ENCODE results near the gene PIK3C2G. TPM values are rescaled to one million over a fixed set of nuclear protein-coding genes. Genes with fewer than 3 reads are reported as not detected.

The PIK3C2G gene
- total RNA-seq, 1 experiment from 2014 or later = not detected

DNA sequence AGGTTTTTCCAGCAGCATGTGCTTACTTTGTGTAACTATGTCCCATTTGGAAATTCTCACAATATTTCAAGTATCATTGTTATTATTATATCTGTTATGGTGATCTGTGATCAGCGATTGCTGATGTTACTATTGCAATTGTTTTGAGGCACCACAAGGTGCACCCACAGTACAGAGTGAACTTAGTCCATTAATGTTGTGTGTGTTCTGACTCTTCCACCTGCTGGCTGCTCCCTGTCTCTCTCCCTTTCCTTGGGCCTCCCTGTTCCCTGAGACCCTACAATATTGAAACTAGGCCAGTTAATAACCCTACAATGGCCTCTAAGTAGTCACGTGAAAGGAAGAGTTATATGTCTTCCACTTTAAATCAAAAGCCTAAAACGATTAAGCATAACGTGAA lies 153.9 kb downstream of the PIK3C2G start:
- no peaks in the 10 kb centered on the region for H3K36me3 ChIP-seq (ENCODE audit: control insufficient read depth, insufficient read depth, low read length)
- no peak overlapping the region for H3K4me3 ChIP-seq (ENCODE audit: low read depth in 2 of 2, low read length in 2 of 2)
- TF ChIP-seq, protein P1, sequence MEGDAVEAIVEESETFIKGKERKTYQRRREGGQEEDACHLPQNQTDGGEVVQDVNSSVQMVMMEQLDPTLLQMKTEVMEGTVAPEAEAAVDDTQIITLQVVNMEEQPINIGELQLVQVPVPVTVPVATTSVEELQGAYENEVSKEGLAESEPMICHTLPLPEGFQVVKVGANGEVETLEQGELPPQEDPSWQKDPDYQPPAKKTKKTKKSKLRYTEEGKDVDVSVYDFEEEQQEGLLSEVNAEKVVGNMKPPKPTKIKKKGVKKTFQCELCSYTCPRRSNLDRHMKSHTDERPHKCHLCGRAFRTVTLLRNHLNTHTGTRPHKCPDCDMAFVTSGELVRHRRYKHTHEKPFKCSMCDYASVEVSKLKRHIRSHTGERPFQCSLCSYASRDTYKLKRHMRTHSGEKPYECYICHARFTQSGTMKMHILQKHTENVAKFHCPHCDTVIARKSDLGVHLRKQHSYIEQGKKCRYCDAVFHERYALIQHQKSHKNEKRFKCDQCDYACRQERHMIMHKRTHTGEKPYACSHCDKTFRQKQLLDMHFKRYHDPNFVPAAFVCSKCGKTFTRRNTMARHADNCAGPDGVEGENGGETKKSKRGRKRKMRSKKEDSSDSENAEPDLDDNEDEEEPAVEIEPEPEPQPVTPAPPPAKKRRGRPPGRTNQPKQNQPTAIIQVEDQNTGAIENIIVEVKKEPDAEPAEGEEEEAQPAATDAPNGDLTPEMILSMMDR (IDR thresholded peaks at IDR 0.05) = no peak
- TF ChIP-seq SIN3A (IDR thresholded peaks at IDR 0.05; ENCODE audit: borderline replicate concordance, insufficient read depth, low read depth, low read length) (no peak), TCF7L2 (IDR thresholded peaks at IDR 0.05; ENCODE audit: low read depth, low read length) (no peak), POLR2AphosphoS5 (IDR thresholded peaks at IDR 0.05; ENCODE audit: low read depth, low read length) (no peak)
- TF ChIP-seq, protein P2, sequence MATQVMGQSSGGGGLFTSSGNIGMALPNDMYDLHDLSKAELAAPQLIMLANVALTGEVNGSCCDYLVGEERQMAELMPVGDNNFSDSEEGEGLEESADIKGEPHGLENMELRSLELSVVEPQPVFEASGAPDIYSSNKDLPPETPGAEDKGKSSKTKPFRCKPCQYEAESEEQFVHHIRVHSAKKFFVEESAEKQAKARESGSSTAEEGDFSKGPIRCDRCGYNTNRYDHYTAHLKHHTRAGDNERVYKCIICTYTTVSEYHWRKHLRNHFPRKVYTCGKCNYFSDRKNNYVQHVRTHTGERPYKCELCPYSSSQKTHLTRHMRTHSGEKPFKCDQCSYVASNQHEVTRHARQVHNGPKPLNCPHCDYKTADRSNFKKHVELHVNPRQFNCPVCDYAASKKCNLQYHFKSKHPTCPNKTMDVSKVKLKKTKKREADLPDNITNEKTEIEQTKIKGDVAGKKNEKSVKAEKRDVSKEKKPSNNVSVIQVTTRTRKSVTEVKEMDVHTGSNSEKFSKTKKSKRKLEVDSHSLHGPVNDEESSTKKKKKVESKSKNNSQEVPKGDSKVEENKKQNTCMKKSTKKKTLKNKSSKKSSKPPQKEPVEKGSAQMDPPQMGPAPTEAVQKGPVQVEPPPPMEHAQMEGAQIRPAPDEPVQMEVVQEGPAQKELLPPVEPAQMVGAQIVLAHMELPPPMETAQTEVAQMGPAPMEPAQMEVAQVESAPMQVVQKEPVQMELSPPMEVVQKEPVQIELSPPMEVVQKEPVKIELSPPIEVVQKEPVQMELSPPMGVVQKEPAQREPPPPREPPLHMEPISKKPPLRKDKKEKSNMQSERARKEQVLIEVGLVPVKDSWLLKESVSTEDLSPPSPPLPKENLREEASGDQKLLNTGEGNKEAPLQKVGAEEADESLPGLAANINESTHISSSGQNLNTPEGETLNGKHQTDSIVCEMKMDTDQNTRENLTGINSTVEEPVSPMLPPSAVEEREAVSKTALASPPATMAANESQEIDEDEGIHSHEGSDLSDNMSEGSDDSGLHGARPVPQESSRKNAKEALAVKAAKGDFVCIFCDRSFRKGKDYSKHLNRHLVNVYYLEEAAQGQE (IDR thresholded peaks at IDR 0.05; ENCODE audit: insufficient read depth in 1 of 2, low read depth in 2 of 2, low read length in 1 of 2) = no peak
- H3K4me1 ChIP-seq (ENCODE audit: control insufficient read depth, insufficient read depth, low read length) = no peaks in the 10 kb centered on the region
- intact Hi-C loops (cut with micrococcal nuclease; ENCODE audit: unreplicated experiment) (no loop called here), in situ Hi-C loops (cut with HindIII; ENCODE audit: low pct_unique_long_range_greater_than_20kb, low sequenced_read_pairs) (no loop called here)
- no TSS peak for BruUV-seq (replicated peaks)
- no peaks in the 10 kb centered on the region for H3K27me3 ChIP-seq (ENCODE audit: control insufficient read depth, insufficient read depth, low read length)
- no peaks in the 10 kb centered on the region for H3K9me3 ChIP-seq (ENCODE audit: control insufficient read depth, insufficient read depth, low read depth, low read length)
- CTCF ChIA-PET = no interaction called here
- no peak overlapping the region for H3K27ac ChIP-seq (ENCODE audit: low read length)
- ATAC-seq = no peak
- no peak for DNase-seq (ENCODE audit: low read depth, low spot score)
- POLR2A ChIA-PET = no interaction called here

GRCh38 chr12:18416412-18416811 lies 155.1 kb downstream of the PIK3C2G start:
- TF ChIP-seq SIN3A (IDR thresholded peaks at IDR 0.05; ENCODE audit: borderline replicate concordance, insufficient read depth, low read depth, low read length) (no peak), POLR2AphosphoS5 (IDR thresholded peaks at IDR 0.05; ENCODE audit: low read depth, low read length) (no peak), TCF7L2 (IDR thresholded peaks at IDR 0.05; ENCODE audit: low read depth, low read length) (no peak)
- TF ChIP-seq, protein P1 (IDR thresholded peaks at IDR 0.05) = no peak
- TF ChIP-seq, protein P2 (IDR thresholded peaks at IDR 0.05; ENCODE audit: insufficient read depth in 1 of 2, low read depth in 2 of 2, low read length in 1 of 2) = no peak
- Histone ChIP-seq H3K4me3 (ENCODE audit: low read depth in 2 of 2, low read length in 2 of 2) (no peak overlapping the region), H3K36me3 (ENCODE audit: control insufficient read depth, insufficient read depth, low read length) (no peaks in the 10 kb centered on the region), H3K9me3 (ENCODE audit: control insufficient read depth, insufficient read depth, low read depth, low read length) (no peaks in the 10 kb centered on the region), H3K4me1 (ENCODE audit: control insufficient read depth, insufficient read depth, low read length) (no peaks in the 10 kb centered on the region), H3K27ac (ENCODE audit: low read length) (no peak overlapping the region), H3K27me3 (ENCODE audit: control insufficient read depth, insufficient read depth, low read length) (no peaks in the 10 kb centered on the region)
- intact Hi-C loops (cut with micrococcal nuclease; ENCODE audit: unreplicated experiment) = no loop called here
- in situ Hi-C loops (cut with HindIII; ENCODE audit: low pct_unique_long_range_greater_than_20kb, low sequenced_read_pairs) = no loop called here
- DNase-seq (ENCODE audit: low read depth, low spot score) (no peak), ATAC-seq (no peak)
- ChIA-PET CTCF (no interaction called here), POLR2A (no interaction called here)
- no TSS peak for BruUV-seq (replicated peaks)
